Esophagus squamous epithelium (tissue), 5 donors: ENCODE results near the gene SLC9A2. TPM values are rescaled to one million over a fixed set of nuclear protein-coding genes. Genes with fewer than 3 reads are reported as not detected.

Experiments used
- DNase-seq: peaks from one replicate; lab custom pipeline; 2025; lab: John Stamatoyannopoulos, UW
- H3K27ac ChIP-seq, 4 donors: fragments of 200-600 bp; sonication (generic); one replicate each; pipeline ENCODE4 v1.5.1; 2016 to 2019; ENCODE audit warnings: mild to moderate bottlenecking in 1 of 4
- H3K27me3 ChIP-seq, 4 donors: fragments of 200-600 bp; sonication (generic); 1 replicate in 3 of 4; 2 replicates in 1 of 4; pipeline versions ENCODE4 v1.5.1 to v1.6.0; 2017 to 2021; ENCODE audit warnings: antibody characterized with exemption in 1 of 4
- H3K36me3 ChIP-seq, 3 donors: fragments of 200-600 bp; sonication (generic); one replicate each; pipeline ENCODE4 v1.5.1; 2016 to 2019
- H3K4me1 ChIP-seq, 3 donors: fragments of 200-600 bp; sonication (generic); one replicate each; pipeline ENCODE4 v1.5.1; 2017 to 2019
- H3K4me3 ChIP-seq, 4 donors: fragments of 200-600 bp; sonication (generic); 1 replicate in 3 of 4; 2 replicates in 1 of 4; pipeline ENCODE4 v1.5.1; 2016 to 2019; ENCODE audit warnings: mild to moderate bottlenecking in 2 of 4, moderate library complexity in 1 of 4
- H3K9me3 ChIP-seq, 3 donors: fragments of 200-600 bp; sonication (generic); one replicate each; pipeline ENCODE4 v1.5.1; 2016 to 2019
- POLR2A ChIP-seq, 4 donors: fragments of 450-650 bp; IDR thresholded peaks; one replicate each; pipeline ENCODE4 v1.6.1; 2017; ENCODE audit warnings: antibody characterized with exemption in 4 of 4, mild to moderate bottlenecking in 4 of 4, moderate library complexity in 3 of 4
- WGBS, 2 donors: methylation state at CpG; one replicate each; pipeline ENCODE4 v1.1.5; 2018; 5-methylcytosine and 5-hydroxymethylcytosine counted together
- intact Hi-C: fragments of 100-400 bp; cut with DNase I; formaldehyde crosslinking; loops from one replicate; pipeline ENCODE4 v1.15.0; 2022
- total RNA-seq, 4 donors: library from RNA; depleted of rRNA; stranded (reverse); fragments of >200 nt; gene quantifications; one replicate each; pipeline ENCODE4 v1.1.0, GENCODE V29; 2016
- TF ChIP-seq, protein P1 (sequence below), 6 experiments: fragments of 450-650 bp in 4 of 6; fragments of 200-600 bp in 2 of 6; sonication (generic) in 2 of 6; IDR thresholded peaks; one replicate each; pipeline ENCODE4 v1.5.1; 2016 to 2019; ENCODE audit warnings: antibody characterized with exemption in 6 of 6, mild to moderate bottlenecking in 4 of 6, moderate library complexity in 4 of 6
- donor health status: DM: yes; HTN: yes; CAD: no.

SLC9A2 gene
- total RNA-seq, 4 donors from 2014 or later: 0.47 TPM; not detected in 3

DNA sequence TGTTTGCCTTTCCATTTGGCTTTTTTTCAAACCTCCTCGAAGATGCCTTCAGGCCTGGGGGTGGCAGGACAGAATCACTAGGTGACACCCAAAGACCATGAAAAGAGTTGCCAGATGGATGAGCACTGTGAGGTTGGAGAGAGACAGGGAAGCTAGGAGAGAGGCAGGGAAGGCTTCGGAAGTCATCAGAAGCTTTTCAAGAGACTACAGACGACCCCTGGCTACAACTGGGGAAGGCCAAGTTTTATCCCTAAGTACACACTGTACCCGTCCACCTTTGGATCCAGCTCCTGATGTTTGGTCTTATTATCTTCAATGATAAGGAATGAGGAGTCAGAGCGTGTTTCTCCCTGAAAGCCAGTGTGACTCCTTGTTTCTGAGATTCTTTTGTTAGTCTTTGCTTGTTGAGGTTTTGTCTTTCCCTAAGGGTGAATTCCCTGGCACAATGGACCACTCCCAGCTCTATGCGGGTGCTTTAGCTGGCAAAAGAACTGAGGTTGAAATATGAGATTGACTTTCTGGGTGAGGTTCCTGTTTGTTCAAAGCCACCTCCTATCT lies 33.4 kb upstream of the SLC9A2 start:
- no peaks in the 10 kb centered on the region for H3K27me3 ChIP-seq
- DNase-seq: no peak
- no peak overlapping the region for H3K4me3 ChIP-seq
- H3K27ac ChIP-seq: peak overlapping the region in 3 of 4 donors; percentile 31 to 68 (median 41)
- no peaks in the 10 kb centered on the region for H3K9me3 ChIP-seq
- peaks cover 0 to 45% (median 0%) of the 10 kb centered on the region in 3 donors for H3K4me1 ChIP-seq
- no peaks in the 10 kb centered on the region for H3K36me3 ChIP-seq
- WGBS, 2 donors: 33 to 34% methylated on average over 6 of the region's 6 CpGs
- intact Hi-C loops: no loop called here
- TF ChIP-seq, protein P1, sequence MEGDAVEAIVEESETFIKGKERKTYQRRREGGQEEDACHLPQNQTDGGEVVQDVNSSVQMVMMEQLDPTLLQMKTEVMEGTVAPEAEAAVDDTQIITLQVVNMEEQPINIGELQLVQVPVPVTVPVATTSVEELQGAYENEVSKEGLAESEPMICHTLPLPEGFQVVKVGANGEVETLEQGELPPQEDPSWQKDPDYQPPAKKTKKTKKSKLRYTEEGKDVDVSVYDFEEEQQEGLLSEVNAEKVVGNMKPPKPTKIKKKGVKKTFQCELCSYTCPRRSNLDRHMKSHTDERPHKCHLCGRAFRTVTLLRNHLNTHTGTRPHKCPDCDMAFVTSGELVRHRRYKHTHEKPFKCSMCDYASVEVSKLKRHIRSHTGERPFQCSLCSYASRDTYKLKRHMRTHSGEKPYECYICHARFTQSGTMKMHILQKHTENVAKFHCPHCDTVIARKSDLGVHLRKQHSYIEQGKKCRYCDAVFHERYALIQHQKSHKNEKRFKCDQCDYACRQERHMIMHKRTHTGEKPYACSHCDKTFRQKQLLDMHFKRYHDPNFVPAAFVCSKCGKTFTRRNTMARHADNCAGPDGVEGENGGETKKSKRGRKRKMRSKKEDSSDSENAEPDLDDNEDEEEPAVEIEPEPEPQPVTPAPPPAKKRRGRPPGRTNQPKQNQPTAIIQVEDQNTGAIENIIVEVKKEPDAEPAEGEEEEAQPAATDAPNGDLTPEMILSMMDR (IDR thresholded peaks at IDR 0.05): no peak
- no peak for TF ChIP-seq POLR2A (IDR thresholded peaks at IDR 0.05)

DNA sequence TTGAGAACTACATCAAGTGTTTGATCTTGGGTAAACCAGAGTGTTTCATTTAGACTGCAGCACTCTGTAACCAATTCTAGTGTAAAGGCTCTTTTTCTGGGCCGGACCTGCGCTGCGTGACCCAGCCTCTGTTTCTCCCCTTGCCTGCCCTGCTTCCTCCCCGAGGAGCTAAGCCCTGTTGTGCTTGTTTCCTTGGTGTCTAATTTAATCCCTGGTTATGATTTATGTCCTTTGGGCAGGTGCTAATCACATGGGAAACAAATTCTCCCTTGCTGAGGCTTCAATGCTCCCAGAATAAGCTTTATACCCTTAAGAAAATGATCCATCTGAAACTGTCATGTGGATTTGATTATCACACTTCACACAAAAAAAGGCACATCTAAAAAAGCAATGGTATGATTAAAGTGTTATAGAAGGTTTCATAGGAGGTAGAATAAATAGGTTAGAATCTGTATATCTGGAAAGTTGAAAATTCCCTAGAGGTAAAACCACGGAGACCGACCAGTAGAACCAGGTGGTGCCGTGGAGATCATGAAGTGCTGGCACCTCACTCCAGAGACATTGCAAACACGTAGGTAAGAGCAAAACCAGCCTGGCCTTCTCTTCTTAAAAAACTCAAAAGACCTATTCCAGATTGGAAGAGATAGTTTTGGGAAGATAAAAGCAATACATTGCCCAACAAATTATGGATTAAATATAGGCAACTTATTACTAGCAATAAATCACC lies 31.0 kb upstream of the SLC9A2 start:
- 58 to 62% methylated on average over 8 of the region's 8 CpGs for WGBS, 2 donors

DNA sequence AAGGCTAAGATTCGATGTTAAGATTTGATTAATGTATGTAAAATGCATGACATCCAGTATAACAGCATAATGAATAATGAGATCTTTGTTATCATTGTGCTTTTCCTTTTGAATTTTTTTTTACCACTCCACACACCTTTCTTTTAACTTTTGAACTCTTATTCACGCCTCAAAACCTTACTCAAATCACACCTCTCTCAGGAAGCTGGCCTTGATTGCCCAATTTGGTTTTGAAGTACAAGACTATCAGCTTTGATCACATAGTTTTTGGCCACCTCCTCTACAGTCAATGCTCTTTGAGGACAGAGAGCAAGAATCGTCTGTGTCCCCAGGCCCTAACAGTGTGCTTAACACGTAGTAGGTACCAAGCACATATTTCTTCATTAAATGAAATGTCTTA lies 29.9 kb upstream of the SLC9A2 start:
- H3K4me3 ChIP-seq: no peak overlapping the region
- intact Hi-C loops: no loop called here
- no peaks in the 10 kb centered on the region for H3K36me3 ChIP-seq
- H3K27ac ChIP-seq: peak overlapping the region in 1 of 4 donors; percentile 58
- peaks cover 0 to 45% (median 0%) of the 10 kb centered on the region in 3 donors for H3K4me1 ChIP-seq
- WGBS, 2 donors: 63 to 67% methylated on average over 4 of the region's 4 CpGs
- H3K9me3 ChIP-seq: no peaks in the 10 kb centered on the region
- no peaks in the 10 kb centered on the region for H3K27me3 ChIP-seq
- TF ChIP-seq POLR2A (IDR thresholded peaks at IDR 0.05): no peak
- TF ChIP-seq, protein P1 (IDR thresholded peaks at IDR 0.05): no peak
- DNase-seq: no peak

More for the DNA sequence above, 31.0 kb upstream of the SLC9A2 start:
- DNase-seq: no peak
- peak overlapping the region in 2 of 4 donors; percentile 16 to 58 for H3K27ac ChIP-seq
- H3K4me1 ChIP-seq: peaks cover 0 to 45% (median 0%) of the 10 kb centered on the region in 3 donors
- no peaks in the 10 kb centered on the region for H3K36me3 ChIP-seq
- intact Hi-C loops: no loop called here
- H3K4me3 ChIP-seq: no peak overlapping the region
- no peaks in the 10 kb centered on the region for H3K27me3 ChIP-seq
- TF ChIP-seq, protein P1 (IDR thresholded peaks at IDR 0.05): no peak
- TF ChIP-seq POLR2A (IDR thresholded peaks at IDR 0.05): no peak
- H3K9me3 ChIP-seq: no peaks in the 10 kb centered on the region

DNA sequence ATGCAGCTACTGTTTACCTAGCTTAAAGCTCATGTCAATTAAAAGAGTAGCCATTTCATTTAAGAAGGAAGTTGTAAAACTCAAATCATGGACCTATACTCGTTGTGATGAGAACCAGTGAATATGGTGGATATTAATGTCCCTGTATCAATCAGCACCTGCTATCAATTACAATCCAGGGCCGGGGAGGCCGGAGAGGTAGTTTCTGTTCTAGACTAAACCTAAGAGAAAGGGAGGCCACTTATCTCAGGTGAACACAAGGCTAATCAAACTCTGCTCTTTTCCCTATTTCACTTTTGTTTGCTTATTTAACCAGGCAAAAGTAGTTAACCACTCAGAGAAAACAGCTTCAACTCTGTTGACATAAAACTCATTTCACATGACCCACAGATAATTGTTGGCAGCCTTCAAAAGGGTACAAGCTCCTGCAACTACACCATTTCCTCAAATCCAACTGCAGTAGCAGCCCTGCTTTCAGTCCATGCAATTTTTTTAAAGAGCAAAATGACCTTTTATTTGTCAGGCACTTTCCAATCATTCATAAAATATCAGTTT lies 27.8 kb upstream of the SLC9A2 start:
- intact Hi-C loops: no loop called here
- H3K36me3 ChIP-seq: no peaks in the 10 kb centered on the region
- TF ChIP-seq, protein P1 (IDR thresholded peaks at IDR 0.05): no peak
- no peak for TF ChIP-seq POLR2A (IDR thresholded peaks at IDR 0.05)
- H3K4me1 ChIP-seq: peaks cover 0 to 25% (median 0%) of the 10 kb centered on the region in 3 donors
- H3K27me3 ChIP-seq: no peaks in the 10 kb centered on the region
- no peak for DNase-seq
- no peak overlapping the region for H3K27ac ChIP-seq
- no peak overlapping the region for H3K4me3 ChIP-seq
- WGBS, 2 donors: 67 to 76% methylated on average over 3 of the region's 3 CpGs
- H3K9me3 ChIP-seq: no peaks in the 10 kb centered on the region

DNA sequence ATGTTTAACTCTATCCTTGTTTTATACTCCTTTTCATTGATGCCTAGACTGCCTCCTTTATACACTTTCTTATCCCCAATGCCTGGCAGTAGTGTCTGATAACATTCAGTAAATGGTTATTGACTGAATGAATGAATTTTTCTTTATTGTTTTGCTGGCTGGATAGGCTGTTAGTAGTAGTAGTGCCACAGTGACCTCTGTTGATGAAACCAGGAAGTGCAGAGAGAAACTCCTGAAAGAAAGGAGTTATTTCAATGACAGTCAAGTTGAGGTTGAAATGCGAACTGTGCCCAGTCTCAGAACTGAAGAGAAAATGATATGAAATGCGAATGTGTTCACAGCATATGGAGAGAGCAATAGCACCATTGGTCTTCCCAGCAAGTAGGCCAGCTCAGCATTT lies 26.8 kb upstream of the SLC9A2 start:
- H3K9me3 ChIP-seq: no peaks in the 10 kb centered on the region
- H3K36me3 ChIP-seq: no peaks in the 10 kb centered on the region
- DNase-seq: no peak
- 91 to 92% methylated on average over 2 of the region's 2 CpGs for WGBS, 2 donors
- H3K27ac ChIP-seq: no peak overlapping the region
- intact Hi-C loops: no loop called here
- peaks cover 0 to 16% (median 0%) of the 10 kb centered on the region in 3 donors for H3K4me1 ChIP-seq
- no peaks in the 10 kb centered on the region for H3K27me3 ChIP-seq
- H3K4me3 ChIP-seq: no peak overlapping the region
- TF ChIP-seq, protein P1 (IDR thresholded peaks at IDR 0.05): peak in 5 of 6 experiments; percentile 29 to 78 (median 56)
- no peak for TF ChIP-seq POLR2A (IDR thresholded peaks at IDR 0.05)
